Measurements from ENCODE around the gene RAB11B.
"Not testable (repeated sequence)": the region's sequence is repeated elsewhere in the genome, so short reads cannot be mapped to it uniquely, and the experiment has no call there.

The RAB11B gene

DNA sequence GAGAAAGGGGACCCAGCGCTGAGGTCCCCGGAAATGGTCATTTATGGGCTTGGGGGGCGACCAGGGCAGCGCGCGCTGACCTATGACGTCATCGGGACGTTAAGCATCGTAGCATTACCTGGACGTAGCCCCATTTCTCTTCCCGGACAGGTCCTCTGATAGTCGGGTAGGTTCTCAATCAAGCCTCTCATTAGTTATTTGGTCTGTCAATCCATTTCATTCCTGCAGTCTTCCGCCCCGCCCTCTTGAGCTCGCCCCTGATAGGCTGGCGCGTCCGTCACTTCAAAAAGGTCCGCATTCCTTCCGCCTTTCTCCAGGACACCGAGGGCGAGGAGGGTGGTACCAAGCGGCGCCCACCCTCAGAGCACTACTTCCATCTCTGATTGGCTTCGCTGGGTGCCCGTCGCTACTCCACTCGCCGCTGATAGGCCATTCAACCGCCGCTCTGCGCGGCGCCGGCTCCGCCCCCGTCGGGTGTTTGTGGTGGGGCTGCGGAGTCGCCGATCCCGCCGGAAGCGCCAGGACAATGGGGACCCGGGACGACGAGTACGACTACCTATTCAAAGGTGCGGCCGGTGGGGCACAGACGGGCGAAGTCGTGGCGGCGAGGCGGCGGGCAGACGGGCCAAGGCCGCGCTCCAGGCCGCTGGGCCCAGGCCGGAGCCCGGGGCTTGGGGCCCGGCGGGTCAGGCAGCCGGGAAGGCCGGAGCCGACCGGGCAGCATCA is at the start of gene RAB11B:
Gene RAB11B, plus strand, starts transcription at position 470 of the 726 bp plus-strand sequence. Its CDS starts 57 bp downstream, at position 527.
- DNase-seq (ENCODE audit: low read depth in 1 of 2, low spot score in 1 of 2), result peak; percentile 94 to 95

DNA sequence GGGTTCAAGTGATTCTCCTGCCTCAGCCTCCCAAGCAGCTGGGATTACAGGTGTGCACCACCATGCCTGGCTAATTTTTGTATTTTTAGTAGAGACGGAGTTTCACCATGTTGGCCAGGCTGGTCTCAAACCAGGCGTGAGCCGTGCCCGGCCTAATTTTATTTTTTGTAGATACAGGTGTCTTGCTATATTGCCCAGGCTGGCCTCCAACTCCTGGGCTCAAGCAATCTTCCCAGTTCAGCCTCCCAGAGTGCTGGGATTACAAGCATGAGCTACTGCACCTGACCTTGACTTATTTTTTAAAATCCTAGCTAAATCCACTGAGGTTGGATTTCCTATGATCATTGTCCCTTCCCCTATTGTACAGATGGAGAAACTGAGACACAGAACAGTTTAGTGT is 48.7 kb upstream of the RAB11B start:
- DNase-seq (ENCODE audit: low read depth in 1 of 2, low spot score in 1 of 2), result not testable (repeated sequence)

DNA sequence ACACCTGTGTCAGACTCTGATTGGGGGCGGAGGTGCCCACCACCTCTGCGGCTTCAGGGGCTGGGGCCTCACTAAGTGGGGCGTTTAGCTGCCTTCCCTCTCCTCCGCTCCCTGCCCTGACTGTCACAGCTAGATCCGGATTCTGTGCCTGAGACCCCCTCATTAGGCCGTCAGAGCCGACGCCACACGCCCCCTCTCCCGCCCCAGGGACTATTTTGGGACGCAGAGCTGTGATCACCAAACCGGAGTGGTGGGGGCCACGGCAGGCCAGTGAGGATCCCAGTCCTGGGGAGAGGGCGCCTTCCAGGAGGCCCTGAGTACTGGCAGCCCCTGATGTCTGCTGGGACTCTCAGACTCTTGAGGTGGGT is 47.9 kb upstream of the RAB11B start:
- no peak for DNase-seq (ENCODE audit: low read depth in 1 of 2, low spot score in 1 of 2)

DNA sequence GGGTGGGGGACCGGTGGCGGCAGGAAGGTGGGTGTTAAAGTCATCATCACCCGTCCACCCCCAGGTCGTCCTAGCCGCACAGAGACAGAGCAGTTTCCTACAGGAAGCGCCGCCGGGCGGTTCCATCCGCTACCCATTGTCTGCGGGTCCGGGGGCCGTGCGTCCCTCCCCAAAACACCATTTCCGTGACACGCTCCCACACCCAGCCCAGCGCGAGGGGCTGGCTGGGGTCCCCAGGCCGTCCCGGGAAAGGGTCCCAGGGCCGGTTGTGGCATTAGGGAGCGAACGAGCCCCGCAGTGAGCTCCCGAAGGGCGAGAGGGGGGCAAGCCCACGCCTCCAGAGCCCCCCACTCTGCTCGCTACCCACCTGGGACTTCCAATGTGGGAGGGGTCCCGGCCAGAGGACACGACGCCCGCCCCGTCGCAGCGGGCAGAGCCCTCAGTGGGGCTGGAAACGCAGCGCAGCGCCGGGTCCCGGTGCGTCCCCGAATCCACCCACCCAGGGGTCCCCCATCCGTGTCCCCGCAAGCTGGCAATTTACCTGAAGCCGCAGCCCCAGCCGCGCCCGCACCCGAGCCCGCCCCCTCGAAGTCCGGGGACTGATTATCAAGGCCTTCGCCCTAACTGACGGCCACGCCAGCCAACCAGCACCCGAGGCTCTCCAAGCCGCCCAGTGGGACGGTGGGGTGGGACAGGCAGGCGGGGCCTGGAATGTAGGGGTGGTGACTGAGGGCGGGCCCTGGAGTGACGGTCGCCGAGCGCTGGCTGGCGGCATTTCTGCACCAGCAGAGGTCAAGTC is 47.3 kb upstream of the RAB11B start, which contains the start of gene KANK3:
Gene KANK3, minus strand, starts transcription at position 579 of the 799 bp plus-strand sequence. CDS start 5,434 bp downstream, outside the sequence.
- DNase-seq (ENCODE audit: low read depth in 1 of 2, low spot score in 1 of 2), result peak; percentile 83 to 87

DNA sequence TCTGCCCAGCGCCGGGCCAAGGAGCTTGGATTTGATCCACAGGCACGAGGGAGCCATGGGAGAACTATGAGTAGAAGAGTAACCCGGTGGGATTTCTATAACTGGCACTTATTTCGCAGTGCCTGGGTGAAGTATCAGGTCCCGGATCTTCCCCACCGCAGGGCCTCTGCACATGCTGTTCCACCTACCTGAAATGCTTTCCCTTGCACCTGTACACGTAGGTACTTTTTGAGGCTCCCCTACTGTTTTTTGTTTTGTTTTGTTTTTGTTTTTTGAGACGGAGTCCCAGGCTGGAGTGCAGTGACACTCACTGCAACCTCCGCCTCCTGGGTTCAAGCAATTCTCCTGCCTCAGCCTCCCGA is 46.7 kb upstream of the RAB11B start:
- no peak for DNase-seq (ENCODE audit: low read depth in 1 of 2, low spot score in 1 of 2)

DNA sequence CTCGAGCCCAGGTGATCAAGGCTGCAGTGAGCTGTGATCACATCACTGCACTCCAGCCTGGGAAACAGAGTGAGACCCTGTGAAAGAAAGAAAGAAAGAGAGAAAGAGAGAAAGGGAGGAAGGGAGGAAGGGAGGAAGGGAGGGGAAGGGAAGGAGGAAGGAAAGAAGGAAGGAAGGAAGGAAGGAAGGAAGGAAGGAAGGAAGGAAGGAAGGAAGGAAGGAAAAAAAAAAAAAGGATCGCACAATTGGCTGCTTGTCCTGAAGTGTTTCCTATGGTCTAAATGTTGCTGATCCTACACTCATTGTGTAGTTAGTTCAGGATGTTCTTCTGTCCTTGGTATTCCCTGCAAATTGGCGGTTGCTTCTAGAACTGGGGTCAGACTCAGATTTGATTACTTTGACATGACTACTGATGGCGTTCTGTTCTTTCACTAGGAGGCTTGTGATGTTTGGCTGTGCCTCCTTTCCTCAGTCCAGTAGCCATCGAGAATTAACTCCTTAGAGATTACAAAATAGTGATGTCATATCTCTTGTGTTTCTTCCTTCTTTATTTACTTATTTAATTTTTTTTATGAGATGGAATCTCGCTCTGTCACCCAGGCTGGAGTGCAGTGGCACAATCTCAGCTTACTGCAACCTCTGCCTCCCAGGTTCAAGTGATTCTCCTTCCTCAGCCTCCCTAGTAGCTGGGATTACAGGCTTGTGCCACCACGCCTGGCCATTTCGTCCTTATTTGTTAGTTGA is 40.4 kb upstream of the RAB11B start:
- not testable (repeated sequence) for DNase-seq (ENCODE audit: low read depth in 1 of 2, low spot score in 1 of 2)

DNA sequence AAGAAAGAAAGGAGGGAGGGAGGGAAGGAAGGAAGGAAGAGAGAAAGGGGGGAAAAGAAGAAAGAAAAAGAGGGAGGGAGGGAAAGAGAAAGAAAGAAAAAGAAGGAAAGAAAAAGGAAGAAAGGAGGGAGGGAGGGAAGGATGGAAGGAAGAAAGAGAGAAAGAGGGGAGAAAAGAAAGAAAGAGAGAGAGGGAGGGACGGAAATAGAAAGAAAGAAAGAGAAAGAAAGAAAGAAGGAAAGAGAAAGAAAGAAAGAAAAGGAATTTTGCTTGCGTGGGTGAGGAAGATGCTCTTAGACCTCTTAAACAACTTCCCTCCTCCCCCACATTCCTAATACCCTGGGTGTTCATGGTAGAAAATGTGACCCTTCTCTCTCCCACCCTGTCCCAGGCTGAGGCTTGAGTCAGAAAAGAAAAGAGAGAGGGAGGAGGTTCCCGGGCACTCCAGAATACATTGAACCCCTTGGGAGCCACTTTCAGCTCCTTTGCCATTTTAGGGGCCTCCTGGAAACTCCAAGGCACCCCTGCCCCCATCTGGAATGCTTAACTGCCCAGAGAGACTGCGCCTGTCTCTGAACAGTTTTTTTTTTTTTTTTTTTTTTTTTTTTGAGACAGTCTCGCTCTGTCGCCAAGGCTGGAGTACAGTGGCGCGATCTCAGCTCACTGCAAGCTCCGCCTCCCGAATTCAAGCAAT is 37.9 kb upstream of the RAB11B start:
- DNase-seq (ENCODE audit: low read depth in 1 of 2, low spot score in 1 of 2), result no peak

DNA sequence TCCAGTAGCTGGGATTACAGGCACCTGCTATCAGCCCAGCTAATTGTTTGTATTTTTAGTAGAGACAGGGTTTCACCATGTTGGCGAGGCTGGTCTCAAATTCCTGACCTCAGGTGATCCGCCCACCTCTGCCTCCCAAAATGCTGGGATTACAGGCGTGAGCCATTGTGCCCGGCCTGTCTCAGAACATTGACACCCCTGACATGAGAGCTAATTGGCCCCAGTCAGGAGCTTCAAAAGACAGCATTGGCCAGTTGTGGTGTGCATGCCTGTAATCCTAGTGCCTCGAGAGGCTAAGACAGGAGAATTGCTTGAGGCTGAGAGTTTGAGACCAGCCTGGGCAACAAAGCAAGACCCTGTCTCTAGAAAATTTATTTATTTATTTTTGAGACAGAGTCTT is 37.3 kb upstream of the RAB11B start:
- not testable (repeated sequence) for DNase-seq (ENCODE audit: low read depth in 1 of 2, low spot score in 1 of 2)

DNA sequence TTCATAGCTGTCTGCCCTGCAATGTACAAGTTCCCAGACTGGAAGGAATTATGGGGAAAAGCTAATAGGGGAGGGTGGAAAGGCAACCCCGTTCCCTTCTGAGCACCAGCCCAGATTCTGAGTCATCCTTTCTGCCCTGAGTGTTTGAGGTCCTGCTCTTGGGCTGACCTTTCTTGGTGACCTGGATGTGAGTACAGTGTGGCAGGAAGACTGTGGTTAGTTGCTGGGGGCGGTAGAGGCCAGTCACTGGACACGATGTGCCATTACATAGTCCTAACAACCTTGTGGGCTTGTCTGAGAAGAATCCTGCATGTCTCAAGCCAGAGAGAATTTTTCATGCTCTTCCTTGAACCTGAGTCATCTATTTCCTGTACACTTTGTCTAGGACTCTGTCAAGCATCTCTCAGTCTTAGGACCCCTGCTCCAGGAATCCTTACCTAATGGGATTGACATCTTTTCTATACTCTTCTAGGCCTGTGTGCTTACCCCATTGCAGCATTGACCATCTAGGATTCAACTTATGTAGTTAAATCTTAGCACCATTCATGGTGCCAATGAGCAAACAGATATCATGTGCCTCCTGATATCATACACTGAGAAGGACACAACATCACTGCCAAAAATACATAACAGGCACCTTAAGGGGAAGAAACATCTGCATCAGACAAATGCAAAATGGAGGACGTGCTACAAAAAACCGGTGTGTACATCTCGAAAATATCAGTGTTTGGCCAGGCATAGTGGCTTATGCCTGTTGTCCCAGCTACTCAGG is 34.3 kb upstream of the RAB11B start:
- no peak for DNase-seq (ENCODE audit: low read depth in 1 of 2, low spot score in 1 of 2)

DNA sequence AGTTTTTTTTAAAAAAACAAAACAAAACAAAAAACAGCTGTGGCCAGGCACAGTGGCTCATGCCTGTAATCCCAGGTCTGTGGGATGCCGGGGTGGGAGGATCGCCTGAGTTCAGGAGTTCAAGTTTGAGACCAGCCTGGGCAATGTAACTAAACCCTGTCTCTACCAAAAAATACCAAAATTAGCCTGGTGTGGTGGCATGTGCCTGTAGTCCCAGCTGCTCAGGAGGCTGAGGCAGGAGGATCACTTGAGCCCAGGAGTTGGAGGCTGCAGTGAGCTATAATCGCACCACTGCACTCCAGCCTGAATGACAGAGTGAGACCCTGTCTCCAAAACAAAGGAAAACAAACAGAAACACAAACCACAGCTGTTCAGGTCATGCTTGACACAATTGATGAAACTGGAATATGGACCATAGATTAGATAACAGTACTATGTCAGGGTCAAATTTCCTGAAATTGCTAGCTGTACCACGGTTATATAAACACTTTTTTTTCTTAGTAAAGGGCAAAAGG is 33.1 kb upstream of the RAB11B start:
- DNase-seq (ENCODE audit: low read depth in 1 of 2, low spot score in 1 of 2), result no peak

DNA sequence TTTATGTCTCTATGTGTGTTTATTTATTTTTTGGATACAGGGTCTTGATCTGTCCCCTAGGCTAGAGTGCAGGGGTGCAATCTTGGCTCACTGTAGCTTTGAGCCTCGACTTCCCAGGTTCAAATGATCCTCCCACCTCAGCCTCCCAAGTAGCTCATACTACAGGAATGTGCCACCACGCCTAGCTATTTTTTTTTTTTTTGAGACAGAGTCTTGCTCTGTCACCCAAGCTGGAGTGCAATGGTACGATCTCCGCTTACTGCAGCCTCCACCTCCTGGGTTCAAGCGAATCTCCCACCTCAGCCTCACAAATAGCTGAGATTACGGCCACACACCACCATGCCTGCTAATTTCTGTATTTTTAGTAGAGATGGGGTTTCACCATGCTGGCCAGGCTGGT is 31.2 kb upstream of the RAB11B start:
- DNase-seq (ENCODE audit: low read depth in 1 of 2, low spot score in 1 of 2), result no peak

DNA sequence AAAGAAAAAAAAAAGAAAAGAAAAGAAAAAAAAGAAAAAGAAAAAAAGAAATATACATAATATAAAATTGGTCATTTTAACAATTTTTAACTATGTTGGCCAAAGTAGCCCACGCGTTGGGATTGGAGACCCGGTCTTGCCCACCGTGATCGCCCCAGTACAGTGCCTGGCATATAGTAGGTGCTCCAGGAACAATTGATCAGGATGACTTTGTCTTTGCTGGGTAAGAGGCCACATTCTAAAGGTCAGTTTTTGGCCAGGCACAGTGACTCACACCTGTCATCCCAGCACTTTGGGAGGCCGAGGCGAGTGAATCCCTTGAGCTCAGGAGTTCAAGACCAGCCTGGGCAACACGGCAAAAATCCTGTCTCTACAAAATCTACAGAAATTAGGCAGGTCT is 30.0 kb upstream of the RAB11B start:
- DNase-seq (ENCODE audit: low read depth in 1 of 2, low spot score in 1 of 2), result no peak

DNA sequence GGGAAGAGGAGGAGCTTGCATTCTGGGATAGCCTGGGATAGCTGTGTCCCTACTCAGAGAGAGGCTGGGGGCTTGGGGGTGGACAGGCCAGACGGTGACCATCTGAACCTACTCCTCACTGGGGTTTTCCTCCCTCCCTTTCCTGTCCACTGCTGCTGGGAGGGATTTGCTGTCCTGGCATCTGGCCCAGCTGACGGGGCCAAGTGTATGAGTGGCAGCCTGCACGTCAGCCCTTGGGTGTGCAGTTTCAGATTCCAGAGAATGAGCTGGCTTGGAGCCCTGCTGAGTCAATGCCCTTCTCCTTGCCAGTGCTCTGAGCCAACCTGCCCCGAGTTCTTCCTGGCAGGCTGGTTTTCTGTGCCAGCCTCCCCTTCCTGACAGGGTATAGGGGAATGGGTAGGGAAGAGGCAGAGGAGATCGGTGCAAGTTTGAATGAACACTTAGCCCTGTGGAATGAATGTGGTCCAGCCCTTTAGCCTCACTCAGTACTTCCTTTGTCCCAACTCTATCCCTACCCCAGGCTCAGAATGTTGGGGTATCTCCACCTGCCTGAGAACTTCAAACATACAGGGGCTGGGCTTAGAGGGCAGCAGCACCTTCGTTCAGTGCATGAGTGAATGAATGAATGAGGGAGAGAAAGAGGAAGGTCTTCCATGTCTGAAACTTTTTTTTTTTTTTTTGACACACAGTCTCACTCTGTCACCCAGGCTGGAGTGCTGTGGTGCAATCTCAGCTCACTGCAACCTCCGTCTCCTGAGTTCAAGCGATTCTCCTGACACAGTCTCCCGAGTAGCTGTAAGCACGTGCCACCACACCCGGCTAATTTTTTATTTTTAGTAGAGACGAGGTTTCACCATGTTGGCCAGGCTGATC is 28.0 kb upstream of the RAB11B start:
- DNase-seq (ENCODE audit: low read depth in 1 of 2, low spot score in 1 of 2), result no peak

DNA sequence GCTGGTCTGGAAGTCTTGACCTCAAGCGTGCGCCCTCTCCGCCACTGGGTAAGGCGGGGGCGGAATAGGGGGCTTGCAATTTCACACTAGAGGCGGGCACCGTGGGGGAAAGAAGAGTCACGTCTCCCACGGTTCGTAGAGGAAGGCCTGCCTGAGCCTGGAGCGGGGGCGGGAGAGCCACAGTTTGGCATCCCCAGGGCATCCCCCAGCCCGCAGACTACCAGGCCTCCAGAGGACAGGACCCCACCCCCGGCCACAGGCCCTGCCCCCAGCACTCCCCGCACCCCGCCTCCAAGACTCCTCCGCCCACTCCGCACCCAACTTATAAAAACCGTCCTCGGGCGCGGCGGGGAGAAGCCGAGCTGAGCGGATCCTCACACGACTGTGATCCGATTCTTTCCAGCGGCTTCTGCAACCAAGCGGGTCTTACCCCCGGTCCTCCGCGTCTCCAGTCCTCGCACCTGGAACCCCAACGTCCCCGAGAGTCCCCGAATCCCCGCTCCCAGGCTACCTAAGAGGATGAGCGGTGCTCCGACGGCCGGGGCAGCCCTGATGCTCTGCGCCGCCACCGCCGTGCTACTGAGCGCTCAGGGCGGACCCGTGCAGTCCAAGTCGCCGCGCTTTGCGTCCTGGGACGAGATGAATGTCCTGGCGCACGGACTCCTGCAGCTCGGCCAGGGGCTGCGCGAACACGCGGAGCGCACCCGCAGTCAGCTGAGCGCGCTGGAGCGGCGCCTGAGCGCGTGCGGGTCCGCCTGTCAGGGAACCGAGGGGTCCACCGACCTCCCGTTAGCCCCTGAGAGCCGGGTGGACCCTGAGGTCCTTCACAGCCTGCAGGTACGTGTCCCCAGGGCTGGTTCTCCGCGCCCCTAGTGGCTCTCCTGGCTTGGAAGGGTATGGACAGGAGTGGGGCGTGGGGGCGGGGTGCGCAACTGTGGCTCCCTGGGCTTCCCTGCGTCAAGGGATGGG is 26.1 kb upstream of the RAB11B start, which contains the start of gene ANGPTL4:
Gene ANGPTL4, plus strand, starts transcription at position 353 of the 969 bp plus-strand sequence. Its CDS starts 167 bp downstream, at position 520.
- DNase-seq (ENCODE audit: low read depth in 1 of 2, low spot score in 1 of 2), result peak in 1 of 2 donors; percentile 41

DNA sequence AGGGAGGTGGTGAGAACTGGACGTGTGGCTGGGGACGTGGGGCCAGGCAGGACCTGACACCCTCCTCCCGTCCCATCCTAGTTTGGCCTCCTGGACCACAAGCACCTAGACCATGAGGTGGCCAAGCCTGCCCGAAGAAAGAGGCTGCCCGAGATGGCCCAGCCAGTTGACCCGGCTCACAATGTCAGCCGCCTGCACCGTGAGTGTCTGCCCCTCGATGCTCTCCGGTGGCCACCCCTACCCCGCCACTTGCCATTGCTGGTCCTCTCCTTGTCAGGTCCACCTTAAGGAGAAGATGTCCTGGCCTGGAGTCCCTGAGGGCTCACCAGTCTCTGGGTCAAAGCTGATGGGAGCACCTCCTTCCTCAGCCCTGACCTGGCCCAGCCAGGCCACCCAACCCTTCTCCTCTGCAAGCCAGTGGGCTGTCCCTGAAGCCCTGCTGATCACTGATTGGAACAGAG is 24.0 kb upstream of the RAB11B start:
- no peak for DNase-seq (ENCODE audit: low read depth in 1 of 2, low spot score in 1 of 2)

DNA sequence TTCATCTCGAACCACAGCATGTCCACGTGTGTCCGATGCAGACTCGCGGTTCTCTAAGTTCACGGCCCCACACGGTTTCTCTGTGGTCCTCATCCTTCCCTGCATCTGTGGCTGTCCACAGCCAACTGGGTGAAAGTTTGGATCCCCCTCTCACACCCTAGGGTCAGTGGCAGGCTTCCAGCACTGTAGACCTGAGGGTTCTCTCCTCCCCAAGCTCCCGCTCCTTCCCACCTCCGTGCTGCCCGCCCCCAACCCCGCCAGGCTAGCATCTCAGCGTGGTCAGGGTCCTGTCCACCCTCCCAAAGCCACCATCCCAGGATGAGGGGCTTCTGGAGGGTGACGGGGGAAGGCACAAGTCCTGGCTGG is 23.2 kb upstream of the RAB11B start:
- no peak for DNase-seq (ENCODE audit: low read depth in 1 of 2, low spot score in 1 of 2)

DNA sequence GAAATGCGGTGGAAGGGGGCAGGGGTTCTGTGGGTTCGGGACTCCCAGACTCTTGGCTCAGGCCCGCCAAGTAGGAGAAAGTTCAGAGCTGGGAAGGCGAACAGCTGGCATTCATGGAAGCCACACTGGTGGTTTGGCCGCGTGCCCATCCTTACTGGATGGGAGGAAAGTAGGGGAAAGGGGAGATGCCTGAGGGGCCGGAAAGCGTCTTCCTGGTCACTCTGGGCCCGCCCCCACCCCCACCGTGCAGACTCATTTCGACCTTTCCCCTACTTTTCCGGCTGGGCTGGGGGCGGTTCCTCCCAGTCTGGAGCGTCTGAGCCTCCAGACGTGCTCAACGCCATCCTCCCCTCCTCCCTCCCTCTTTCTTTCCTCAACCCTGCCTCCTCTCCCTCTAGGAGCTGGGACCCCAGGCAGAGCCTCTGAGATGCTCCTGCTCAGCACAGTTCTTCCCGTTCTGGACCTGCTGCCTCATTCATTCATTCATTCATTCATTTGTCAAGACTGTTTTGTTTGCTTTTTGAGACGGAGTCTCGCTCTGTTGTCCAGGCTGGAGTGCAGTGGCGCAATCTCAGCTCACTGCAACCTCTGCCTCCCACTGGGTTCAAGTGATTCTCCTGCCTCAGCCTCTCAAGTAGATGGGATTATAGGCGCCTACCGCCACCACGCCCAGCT is 22.7 kb upstream of the RAB11B start:
- no peak for DNase-seq (ENCODE audit: low read depth in 1 of 2, low spot score in 1 of 2)
